Measurements from ENCODE around the gene AGXT.
"Not testable (repeated sequence)": the region's sequence is repeated elsewhere in the genome, so short reads cannot be mapped to it uniquely, and the experiment has no call there.

The AGXT gene

GRCh38 chr2:240840435-240841060 is 28.1 kb upstream of the AGXT start:
- DNase-seq, result peak in 1 of 2 donors; percentile 39

DNA sequence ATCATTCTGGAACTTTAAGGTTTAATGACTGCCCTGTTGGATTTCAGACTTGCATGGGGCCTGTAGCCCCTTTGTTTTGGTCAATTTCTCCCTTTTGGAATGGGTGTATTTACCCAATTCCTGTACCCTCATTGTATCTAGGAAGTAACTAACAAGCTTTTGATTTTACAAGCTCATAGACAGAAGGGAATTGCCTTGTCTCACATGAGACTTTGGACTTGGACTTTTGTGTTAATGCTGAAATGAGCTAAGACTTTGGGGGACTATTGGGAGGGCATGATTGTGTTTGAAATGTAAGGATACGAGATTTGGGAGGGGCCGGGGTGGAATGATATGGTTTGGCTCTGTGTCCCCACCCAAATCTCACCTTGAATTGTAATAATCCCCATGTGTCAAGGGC is 22.3 kb upstream of the AGXT start:
- not testable (repeated sequence) for DNase-seq

DNA sequence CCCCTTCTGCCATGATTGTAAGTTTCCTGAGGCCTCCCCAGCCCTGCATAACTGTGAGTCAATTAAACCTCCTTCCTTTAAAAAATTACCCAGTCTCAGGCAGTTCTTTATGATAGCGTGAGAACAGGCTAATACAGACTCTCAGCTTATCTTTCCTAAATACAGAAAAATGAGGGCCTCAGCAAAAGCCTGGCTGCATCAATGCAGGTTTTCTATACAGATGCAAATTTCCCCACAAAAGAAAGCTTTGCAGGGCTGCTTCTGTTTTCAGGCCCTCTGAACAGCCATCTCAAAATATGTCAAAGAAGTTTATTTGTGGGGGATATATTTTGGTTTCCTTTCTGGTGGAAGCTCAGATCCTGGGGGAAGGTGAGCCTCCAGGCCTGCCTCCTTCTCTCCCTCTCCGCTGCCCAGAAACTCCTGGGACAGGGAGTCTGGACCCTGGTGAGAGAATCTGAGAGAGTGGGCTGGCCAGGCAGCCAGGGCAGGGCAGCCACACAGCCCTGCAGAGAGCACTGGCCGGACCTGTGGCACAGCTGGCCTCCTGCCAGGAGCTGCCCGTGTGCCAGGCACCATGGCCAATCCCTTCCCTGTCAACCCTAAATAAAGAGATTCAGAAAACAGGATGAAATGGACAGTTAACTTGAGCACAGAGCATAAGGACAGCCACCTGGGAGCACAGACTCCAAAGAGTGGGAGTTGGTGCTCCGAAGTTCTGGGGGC is 21.6 kb upstream of the AGXT start:
- no peak for DNase-seq

GRCh38 chr2:240847817-240848216 is 20.8 kb upstream of the AGXT start:
- no peak for DNase-seq

DNA sequence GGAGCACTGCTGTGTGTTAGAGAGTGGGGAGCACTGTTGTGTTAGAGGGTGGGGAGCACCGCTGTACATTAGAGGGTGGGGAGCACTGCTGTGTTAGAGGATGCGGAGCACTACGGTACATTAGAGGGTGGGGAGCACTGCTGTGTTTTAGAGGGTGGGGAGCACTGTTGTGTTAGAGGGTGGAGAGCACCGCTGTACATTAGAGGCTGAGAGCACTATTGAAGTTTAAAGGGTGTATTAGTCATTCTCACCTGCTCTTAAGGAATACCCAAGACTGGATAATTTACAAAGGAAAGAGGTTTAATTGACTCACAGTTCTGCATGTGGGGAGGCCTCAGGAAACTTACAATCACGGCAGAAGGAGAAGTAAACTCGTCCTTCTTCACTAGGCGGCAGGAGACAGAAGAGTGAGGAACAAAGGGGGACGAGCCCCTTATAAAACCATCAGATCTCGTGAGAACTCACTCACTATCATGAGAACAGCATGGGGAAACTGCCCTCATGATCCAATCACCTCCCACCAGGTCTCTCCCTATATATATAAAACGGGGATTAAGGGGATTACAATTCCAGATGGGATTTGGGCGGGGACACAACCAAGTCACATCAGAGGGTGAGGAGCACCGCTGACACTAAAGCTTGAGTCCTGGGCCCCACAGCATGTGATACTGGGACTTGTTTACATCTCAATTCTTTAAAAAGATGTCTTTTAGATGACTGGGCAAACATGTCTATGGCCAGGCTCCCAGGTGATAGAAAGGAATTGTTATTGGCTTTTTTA is 19.5 kb upstream of the AGXT start:
- no peak for DNase-seq

GRCh38 chr2:240850026-240850425 is 18.6 kb upstream of the AGXT start:
- DNase-seq, result no peak

DNA sequence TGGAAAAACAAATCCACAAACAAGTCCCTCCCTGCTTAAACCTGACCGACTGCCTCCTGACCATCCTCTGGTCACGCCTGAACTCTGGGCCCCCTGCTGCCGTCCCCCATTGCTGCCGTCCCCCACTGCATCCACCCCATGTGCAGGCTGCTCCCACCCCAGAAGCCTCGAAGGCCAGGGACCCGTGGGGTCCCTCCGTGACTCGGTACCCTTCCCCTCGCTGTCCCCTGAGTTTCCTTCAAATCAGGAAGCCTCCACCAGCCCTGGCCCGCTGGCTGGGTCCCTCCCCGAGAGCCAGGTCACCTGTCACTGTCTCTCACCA is 17.9 kb upstream of the AGXT start:
- no peak for DNase-seq

DNA sequence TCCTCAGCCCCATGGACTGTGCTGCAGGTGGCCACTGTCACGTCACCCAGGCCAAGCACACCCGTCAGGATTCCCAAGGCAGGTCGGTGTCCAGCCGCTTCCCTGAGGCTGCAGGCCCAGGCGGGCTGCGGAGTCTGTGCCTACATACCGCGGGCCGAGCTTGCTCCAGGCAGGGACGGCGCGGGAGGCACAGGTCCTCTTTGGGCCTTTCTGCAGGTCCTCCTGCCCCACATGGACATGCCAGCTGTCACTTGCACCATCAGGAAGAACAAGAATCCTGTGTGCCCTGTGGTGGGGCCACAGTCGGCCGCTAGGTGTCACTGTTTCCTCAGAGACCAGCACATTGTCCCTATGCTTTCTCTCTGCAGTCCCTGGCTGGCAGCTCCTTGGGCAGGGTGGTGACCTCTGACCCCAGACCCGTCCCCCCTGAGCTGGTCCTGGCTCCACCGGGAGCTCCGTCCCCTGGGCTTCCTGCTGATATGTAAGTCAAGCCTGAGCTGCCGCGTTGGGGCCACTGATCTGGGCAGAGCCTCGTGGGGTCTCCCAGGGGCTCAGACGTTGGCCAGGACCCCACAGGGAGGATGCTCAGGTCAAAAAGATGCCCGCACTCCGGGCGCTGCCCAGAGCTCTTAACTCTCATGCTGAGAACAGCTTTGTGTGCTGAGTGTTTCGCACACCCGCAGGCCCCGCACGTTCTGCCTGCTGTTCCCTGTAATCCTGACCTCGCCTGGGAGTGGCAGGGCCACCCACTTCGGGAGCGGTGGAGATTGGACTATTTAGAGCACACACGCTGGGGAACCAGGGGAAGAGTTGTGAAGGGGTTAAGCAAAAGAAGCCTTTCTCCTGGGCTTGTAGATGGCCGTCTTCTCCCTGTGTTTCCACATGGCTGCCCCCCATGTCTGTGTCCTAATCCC is 17.3 kb upstream of the AGXT start:
- DNase-seq, result peak; percentile 72 to 82

DNA sequence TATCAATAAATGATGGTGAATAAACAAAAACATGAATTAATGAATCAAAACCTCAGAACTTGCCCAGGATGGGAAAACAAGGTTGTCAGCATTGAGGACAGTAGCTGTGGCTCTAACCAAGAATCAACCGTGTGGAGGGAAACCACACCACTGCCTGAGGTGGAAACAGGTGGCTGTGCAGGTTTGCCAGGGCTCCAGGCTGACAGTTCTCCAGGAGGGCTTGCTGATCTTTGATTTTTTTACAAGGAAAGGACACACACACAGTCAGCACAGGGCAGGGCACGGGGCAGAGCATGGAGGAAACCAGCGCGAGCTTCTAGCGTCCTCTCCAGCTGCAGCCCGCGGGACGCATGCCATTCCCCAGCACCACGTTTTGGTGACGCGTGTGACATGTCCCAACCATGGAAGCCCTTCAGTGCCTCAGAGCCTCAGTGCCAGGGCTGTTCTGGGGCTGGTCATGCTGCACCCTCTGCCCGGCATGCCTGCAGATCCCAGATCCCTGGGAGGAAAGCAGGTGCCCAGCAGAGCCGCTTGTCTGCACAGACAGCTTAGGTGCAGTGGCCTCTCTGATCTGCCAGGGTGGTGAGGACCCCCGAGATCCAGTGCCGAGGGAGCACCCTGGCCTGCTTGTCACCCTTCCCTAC is 15.8 kb upstream of the AGXT start:
- no peak for DNase-seq

GRCh38 chr2:240855670-240856069 is 13.0 kb upstream of the AGXT start:
- no peak for DNase-seq

DNA sequence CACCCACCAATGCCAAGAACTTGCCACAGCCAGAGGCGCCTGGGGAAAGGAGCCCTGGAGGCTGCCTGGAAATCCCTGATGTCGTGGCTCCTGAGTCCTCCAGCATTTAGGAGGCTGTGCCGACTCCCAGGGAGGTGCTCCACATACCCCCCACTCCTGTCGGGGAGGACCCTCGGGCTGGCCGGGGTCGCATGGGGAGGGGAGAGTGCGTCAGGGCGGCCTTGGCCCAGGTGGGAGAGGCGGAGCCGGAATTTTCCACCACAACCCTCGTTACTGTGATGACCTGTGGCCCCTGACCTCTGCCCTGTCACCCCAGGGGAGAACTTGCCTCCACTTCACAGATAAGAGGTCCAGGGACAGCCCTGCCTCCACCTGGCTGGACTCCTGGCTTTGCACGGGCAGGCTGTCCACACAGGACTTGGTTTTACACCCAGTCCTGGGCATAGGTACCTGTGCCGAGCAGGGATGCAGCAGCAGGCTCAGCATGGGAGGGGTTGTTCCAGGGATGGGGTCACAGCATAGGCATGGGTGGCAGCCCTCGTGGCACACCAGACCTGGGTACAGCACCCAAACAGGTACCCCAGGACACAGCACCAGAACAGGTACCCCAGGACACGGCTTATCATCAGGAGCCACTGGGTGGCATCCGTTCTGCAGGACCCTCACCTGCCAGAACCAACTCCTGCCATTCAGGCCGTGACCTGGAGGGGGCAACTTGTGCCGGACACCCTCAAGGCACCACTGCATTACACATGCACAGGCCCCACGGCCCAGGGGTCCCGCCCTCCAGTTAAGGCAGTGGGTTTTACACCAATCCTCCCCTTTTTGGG is 12.3 kb upstream of the AGXT start:
- no peak for DNase-seq

GRCh38 chr2:240857039-240858008 is 11.3 kb upstream of the AGXT start:
- no peak for DNase-seq

DNA sequence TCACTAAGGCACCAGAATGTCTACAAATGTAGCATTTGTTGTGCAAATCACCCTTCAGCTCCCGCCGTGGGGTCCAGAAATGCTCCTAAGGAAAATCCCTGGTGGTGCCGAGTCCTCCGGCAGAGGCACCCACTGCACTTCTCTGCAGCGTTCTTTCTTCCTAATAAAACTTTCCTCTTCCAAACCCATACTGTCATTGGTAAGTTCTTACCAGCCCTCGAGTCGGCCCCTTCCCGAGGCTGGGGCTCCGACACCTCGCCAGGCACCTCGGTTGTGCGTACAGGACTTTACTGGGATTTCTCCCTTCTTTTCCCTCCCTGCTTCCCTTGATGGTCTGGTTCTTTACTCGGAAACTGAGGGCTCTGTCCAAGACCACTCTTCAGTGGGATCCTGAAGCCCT is 10.3 kb upstream of the AGXT start:
- DNase-seq, result no peak

DNA sequence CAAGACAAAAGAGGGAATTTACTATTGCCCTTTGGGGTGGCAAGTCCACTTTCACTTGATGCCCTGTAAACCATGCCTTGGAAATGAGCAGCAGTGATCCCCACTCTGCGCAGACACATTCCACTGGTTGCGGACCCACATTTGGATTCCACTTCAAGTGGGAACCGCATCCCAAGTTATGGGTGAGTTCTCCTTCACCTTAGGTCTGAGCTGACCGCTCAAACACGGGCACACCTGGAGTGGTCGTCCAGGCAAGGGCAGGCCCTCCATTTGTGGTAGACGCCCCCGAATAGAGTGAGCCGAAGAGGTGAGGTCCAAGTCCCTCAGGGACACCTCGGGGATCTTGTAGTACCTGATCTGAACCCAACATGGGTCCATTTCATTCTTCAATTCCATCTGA is 9.8 kb upstream of the AGXT start:
- no peak for DNase-seq

GRCh38 chr2:240861547-240861946 is 7.1 kb upstream of the AGXT start:
- no peak for DNase-seq

GRCh38 chr2:240864475-240864874 is 4.1 kb upstream of the AGXT start:
- no peak for DNase-seq

DNA sequence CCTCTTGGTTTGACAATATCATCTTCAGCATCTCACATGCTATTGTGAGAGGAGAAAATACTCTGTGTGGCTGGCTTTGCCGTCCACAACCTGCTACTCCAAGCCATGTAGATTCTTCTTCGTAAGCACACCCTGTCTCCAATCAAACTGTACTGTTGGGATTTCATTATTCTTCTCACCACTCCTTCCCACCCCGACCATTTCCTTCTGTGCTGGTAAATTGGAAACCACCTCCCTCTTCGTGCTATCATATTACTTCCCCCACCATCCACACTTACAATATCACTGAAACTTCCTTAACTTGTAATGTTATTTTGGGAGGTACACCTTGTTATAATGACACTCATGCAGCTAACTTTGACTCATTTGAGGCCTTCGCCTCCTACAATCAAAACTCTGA is 3.2 kb upstream of the AGXT start:
- DNase-seq, result no peak

GRCh38 chr2:240869109-240869955 is 708 bp downstream of the AGXT start:
- DNase-seq, result no peak
